HL-60 (cell line): ENCODE data around the gene ADGRF4.

Experiments used
- DNase-seq, 2 experiments: peaks; one replicate each; pipeline ENCODE4 v3.0.0-alpha.2; 2010 to 2020; ENCODE audit warnings: low read depth in 1 of 2, low spot score in 1 of 2
- H3K27ac ChIP-seq: fragments of 250-450 bp; sonication (Bioruptor Pico); replicated peaks from 2 replicates; pipeline ENCODE4 v1.5.1; 2020; ENCODE audit warnings: mild to moderate bottlenecking, moderate library complexity
- H3K27me3 ChIP-seq: fragments of 250-450 bp; sonication (Bioruptor Pico); 2 replicates; pipeline ENCODE4 v1.5.1; 2021; ENCODE audit warnings: mild to moderate bottlenecking, moderate library complexity; ENCODE audit not compliant: insufficient read depth, poor library complexity, severe bottlenecking
- H3K4me3 ChIP-seq: replicated peaks from 2 replicates; pipeline ENCODE4 v1.5.1; 2011; ENCODE audit warnings: mild to moderate bottlenecking, control low read depth, low read length; ENCODE audit not compliant: insufficient read depth
- GABPA ChIP-seq: IDR thresholded peaks from 2 replicates; pipeline ENCODE4 v1.6.1; 2012; ENCODE audit warnings: low read depth
- POLR2AphosphoS5 ChIP-seq: IDR thresholded peaks from 2 replicates; pipeline ENCODE4 v1.6.1; 2012; ENCODE audit warnings: low read depth
- SPI1 ChIP-seq: IDR thresholded peaks from 2 replicates; pipeline ENCODE4 v1.6.1; 2012; ENCODE audit warnings: low read depth, mild to moderate bottlenecking, borderline replicate concordance
- TF ChIP-seq, protein P1 (sequence below): IDR thresholded peaks from one replicate; pipeline ENCODE4 v1.5.1; 2011; ENCODE audit warnings: low read length, control low read depth, inconsistent platforms; ENCODE audit not compliant: insufficient read depth
- TF ChIP-seq, protein P2 (sequence below): IDR thresholded peaks from 2 replicates; pipeline ENCODE4 v1.6.1; 2012; ENCODE audit warnings: low read depth; ENCODE audit not compliant: insufficient replicate concordance

Gene ADGRF4

DNA sequence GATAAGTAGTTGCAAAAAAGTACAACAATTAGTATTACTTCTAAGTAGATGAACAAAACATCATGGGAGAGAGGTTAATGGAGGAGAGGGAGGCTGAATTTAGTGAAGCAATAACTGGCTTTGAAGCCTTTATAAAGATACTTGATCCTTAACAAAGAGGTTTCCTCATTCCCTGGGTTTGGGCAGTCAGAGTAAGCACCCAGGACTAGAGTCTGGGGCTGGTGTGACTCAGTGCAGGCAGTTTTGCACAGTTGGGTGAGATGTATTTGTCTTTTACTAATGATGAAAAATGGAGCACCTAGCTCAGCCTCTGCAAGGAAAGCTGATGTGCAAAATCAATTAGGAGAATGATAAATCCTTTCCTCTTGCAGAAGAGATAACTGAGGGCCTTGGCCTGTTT lies 71.6 kb downstream of the ADGRF4 start:
- no peak overlapping the region for H3K4me3 ChIP-seq
- TF ChIP-seq, protein P1, sequence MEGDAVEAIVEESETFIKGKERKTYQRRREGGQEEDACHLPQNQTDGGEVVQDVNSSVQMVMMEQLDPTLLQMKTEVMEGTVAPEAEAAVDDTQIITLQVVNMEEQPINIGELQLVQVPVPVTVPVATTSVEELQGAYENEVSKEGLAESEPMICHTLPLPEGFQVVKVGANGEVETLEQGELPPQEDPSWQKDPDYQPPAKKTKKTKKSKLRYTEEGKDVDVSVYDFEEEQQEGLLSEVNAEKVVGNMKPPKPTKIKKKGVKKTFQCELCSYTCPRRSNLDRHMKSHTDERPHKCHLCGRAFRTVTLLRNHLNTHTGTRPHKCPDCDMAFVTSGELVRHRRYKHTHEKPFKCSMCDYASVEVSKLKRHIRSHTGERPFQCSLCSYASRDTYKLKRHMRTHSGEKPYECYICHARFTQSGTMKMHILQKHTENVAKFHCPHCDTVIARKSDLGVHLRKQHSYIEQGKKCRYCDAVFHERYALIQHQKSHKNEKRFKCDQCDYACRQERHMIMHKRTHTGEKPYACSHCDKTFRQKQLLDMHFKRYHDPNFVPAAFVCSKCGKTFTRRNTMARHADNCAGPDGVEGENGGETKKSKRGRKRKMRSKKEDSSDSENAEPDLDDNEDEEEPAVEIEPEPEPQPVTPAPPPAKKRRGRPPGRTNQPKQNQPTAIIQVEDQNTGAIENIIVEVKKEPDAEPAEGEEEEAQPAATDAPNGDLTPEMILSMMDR, result no peak
- TF ChIP-seq, protein P2, sequence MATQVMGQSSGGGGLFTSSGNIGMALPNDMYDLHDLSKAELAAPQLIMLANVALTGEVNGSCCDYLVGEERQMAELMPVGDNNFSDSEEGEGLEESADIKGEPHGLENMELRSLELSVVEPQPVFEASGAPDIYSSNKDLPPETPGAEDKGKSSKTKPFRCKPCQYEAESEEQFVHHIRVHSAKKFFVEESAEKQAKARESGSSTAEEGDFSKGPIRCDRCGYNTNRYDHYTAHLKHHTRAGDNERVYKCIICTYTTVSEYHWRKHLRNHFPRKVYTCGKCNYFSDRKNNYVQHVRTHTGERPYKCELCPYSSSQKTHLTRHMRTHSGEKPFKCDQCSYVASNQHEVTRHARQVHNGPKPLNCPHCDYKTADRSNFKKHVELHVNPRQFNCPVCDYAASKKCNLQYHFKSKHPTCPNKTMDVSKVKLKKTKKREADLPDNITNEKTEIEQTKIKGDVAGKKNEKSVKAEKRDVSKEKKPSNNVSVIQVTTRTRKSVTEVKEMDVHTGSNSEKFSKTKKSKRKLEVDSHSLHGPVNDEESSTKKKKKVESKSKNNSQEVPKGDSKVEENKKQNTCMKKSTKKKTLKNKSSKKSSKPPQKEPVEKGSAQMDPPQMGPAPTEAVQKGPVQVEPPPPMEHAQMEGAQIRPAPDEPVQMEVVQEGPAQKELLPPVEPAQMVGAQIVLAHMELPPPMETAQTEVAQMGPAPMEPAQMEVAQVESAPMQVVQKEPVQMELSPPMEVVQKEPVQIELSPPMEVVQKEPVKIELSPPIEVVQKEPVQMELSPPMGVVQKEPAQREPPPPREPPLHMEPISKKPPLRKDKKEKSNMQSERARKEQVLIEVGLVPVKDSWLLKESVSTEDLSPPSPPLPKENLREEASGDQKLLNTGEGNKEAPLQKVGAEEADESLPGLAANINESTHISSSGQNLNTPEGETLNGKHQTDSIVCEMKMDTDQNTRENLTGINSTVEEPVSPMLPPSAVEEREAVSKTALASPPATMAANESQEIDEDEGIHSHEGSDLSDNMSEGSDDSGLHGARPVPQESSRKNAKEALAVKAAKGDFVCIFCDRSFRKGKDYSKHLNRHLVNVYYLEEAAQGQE, result no peak
- TF ChIP-seq GABPA, result no peak
- no peak for TF ChIP-seq SPI1
- no peak for TF ChIP-seq POLR2AphosphoS5
- no peak for DNase-seq
- no peak overlapping the region for H3K27ac ChIP-seq
- H3K27me3 ChIP-seq, result no peaks in the 10 kb centered on the region
